Activated naive CD4-positive, alpha-beta T cell treated with anti-CD3 and anti-CD28 coated beads, Interleukin-2, amount 50 U/mL, for 16 hours (primary cell): ENCODE results near the gene MOB2.

ENCODE experiments used
- DNase-seq: peaks from one replicate; pipeline ENCODE4 v3.0.0-alpha.2; 2020

Gene MOB2

GRCh38 chr11:1470681-1471611, 15.6 kb downstream of the MOB2 start:
- DNase-seq: no peak

- DNase-seq: no peak
Measured at GRCh38 chr11:1469911-1470680, 16.5 kb downstream of the MOB2 start.

DNA sequence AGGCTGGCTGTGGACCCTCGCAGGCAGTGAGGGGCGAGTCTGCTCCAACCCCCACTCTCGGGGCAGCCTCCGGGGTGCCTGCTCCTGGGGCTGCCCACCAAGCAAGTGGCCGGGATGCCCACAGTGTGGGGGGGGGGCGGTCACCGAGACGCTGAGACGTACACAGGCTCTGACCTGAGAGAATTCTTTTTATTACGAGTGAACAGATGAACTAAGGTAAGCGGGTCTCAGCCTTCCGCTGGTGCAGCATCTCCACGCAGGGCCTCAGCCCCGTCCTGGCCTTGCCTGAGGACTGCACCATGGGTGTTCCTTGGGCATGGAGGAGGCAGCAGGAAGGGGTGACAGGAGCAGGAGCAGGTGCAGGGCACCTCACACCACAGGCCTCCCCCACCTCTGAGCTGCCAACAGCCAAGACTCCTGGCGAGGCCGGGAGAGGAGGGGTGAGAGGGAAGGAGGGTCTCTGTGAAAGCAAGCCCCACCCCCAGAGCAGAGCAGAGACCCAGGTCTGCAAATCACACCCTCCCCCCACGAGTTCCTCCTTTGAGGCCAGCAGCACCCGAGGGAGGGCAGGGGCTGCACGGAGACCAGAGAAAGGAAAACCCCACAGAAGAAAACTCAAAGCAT, 17.2 kb downstream of the MOB2 start:
- DNase-seq: no peak

GRCh38 chr11:1468473-1469066, 18.0 kb downstream of the MOB2 start:
- no peak for DNase-seq

- DNase-seq: no peak
Measured at GRCh38 chr11:1468002-1468401, 18.6 kb downstream of the MOB2 start.

DNA sequence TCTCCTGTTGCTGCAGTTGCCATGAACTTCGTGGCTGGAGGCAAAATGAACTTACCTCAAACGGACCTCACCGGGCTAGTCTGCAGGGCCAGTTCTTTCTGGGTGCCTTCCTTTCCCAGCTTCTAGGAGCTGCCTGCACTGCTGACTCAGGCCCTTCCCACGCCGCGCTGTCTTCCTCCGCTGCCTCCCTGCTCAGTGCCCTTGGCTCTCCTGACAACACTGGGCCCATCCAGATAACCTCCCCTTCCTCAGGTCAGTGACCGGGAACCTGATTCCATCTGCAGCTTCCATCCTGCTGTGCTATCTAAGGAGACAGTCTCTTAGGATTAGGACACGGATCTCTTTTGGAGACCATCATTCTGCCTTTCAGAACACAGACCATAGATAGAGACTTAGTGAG, 19.3 kb downstream of the MOB2 start:
- DNase-seq: no peak

GRCh38 chr11:1466784-1467183, 19.8 kb downstream of the MOB2 start:
- no peak for DNase-seq

DNA sequence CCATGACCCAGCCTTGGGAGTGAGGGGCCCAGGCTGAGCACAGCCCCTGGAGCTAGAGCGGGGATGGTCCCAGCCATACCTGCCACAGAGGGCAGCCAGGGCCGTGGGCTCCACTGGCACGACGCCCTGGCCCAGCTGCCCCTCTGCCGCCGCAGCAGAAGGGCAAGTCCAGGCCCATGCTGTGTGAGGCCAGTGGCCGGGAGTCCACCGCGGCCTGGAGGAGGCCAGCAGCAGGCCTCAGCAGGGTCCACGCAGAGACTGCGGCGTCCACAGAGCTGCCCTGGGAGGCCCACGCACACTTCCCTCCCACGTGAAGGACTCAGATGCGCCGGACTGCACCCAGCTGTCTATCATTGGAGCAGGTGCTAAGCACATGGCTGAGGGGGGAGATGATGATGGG, 23.5 kb downstream of the MOB2 start:
- no peak for DNase-seq

- DNase-seq: no peak
Measured at GRCh38 chr11:1462698-1462975, 23.9 kb downstream of the MOB2 start.

- DNase-seq: no peak
Measured at GRCh38 chr11:1461826-1462697, 24.5 kb downstream of the MOB2 start.

DNA sequence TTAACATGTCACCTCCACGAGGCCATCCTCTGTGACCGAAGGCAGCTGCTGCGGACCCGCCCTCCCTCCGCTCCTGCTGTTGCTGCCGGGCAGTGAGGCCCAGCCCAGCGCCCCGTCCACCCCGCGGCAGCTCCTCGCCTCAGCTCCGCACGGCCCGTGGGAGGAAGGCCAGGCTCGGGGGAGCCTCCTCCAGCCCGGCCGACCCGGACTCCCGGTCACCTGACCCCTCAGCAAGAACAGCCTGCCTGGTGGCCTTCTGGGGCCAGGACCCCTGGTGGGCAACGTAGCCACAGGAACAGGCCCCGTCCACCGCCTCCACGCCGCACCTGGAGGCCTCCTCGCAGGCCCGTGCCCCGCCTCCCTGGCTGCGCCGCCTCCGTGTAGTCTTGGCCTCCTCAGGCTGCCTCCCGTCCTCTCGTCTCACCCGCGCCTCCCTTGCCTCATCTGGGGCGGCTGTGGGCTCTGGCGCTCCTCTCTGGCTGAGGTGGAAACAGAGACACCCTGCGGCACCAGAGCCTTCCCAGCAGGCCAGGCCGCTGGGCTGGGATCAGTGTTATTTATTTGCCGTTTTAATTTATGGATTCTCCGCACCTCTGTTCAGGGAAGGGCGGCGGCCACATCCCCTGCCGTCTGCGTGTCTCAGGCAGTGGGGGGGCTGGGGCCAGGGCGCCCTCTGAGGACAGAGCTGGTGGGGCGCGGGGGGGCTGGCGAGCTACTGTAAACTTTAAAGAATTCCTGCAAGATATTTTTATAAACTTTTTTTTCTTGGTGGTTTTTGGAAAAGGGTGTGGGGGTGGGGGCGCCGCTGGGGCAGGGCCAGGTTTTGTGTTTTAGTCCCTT, 25.4 kb downstream of the MOB2 start:
- DNase-seq: no peak

GRCh38 chr11:1460396-1460985, 26.1 kb downstream of the MOB2 start:
- no peak for DNase-seq

- DNase-seq: no peak
Measured at GRCh38 chr11:1459764-1460395, 26.7 kb downstream of the MOB2 start.

DNA sequence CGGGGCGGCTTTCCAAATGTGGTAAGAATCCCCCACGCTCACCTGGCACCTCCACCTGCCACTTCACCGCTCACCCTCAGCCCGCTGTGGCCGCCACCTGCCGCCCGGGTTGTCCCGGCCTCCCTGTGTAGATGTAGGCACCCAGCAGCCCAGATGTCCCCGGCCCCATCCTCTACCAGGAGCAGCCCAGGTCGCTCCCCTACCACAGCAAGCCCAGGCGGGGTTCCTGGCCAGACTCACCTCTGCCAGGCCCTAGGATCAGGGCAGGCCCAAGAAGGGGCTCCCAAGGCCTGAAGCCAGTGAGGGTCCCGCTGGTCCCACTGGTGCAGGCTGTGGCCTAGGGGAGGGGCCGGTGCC, 27.4 kb downstream of the MOB2 start:
- no peak for DNase-seq

DNA sequence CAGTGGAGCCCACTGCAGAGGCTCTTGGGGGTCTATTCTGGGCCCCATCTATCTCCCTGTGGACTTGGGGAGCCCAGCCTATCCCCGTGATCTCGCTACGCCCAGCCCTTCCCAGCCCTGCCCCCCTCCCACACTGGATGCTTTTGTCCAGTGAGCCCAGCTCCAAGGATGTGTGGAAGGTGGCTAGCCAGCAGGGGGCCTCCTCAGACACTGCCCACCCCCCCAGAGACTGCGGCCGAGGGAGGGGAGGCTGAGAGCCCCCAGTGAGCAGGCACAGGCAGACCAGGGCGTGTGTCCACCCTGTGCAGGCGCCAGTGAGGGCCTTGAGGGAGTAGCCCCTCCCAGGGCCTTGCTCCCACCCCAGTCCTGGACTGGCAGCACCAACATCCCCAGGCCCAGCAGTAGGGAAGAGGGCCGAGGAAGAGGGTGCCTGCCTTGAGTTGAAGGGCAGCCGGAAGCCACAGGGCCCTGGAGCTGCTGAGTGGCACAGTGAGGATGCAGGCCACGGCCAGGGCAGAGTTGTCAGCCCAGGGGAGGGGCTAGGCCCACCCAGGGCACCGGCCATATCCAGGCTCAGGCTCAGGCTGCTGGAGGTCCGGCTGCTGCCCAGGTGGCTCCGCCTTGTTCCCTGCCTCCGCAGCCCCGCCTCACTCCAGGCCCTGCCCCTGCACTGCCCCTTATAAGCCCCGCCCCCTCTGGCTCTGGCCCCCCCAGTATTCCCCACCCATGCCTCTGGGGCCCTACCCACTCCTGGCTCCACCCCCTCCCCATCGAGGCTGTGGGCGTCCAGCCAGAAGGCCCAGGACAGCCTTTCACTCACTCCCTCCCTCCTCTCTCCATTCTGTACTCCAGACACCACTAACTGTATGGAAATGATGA, 28.0 kb downstream of the MOB2 start:
- DNase-seq: no peak

DNA sequence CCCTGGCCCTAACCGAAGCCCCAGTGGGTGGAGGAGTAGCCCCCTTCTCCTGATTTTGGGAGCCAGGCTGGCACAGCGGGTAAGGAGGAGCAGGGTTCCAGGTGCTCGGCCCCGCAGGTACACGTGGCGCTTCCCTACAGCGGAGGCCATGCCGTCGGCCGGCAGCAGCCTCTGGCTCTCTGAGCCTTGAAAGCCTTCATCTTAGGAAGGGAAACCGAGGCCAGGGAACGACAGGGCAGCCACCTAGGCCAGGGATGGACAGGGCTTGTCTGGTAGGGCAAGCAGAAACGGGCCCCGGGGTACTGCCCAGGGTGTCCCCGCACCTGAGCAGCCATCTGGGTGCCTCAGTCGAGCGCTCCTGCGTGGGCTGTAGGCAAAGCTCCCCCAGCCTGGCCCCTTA, 28.7 kb downstream of the MOB2 start:
- no peak for DNase-seq

DNA sequence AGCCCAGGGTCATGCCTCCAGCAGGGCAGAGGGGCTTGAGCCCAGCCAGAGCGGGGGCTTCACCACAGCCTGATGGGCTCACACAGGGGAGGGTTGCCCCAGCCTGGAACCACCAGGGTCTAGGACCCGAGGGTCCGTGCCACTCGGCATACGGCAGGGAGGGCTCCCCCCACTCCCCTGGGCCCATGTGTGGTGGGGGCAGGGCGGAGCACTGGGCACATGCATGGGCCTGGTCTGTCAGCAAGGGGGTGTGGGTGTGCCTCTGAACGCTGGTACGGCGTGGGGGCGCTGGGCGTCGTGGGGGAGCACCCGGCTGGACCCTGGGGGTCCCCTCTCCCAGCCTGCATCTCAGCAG, 29.3 kb downstream of the MOB2 start:
- DNase-seq: no peak

DNA sequence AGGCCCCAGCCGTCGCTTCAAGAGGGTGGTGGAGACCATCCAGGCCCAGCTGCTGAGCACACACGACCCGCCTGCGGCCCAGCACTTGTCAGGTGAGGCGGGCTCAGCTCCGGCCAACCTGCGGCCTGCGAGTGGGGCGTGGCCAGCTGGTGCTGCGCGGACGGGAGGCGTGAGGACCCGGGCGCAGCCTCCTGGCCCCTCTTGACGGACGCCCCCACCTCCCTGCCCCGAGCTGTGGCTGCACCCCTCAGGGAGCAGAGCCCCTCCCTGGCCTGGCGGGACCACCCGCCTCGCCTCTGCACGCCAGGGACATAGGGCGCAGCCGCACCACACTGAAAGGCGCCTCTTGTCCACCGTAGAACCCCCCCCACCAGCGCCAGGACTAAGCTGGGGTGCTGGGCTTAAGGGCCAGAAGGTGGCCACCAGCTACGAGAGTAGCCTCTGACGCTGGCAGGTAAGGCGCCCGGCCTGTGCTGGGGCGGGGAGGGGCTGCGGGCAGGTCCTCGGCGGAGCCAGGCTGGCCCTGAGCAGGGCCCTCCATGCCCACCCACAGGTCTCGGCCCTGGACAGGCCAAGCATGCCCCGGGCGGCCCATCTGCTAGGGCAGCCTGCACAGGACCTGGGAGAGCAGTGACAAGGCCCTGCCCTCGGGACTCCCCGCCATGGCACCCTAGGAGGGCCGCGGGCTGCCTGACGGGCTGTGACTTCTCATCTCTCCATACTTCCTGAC, 29.8 kb downstream of the MOB2 start:
- DNase-seq: no peak

DNA sequence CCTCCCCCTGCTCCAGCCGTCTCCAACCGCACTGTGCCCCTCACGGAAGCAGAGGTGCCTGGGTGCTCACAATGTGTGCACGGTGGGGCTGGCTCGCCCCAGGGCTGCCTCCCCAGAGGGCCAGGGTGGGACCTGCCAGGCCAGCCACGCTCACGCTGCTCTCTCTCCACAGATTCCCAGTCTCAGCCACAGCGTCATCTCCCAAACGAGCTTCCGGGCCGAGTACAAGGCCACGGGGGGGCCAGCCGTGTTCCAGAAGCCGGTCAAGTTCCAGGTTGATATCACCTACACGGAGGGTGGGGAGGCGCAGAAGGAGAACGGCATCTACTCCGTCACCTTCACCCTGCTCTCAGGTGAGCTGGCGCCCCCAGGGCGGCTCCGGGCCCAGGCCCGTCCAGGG, 30.4 kb downstream of the MOB2 start:
- no peak for DNase-seq
